ENCODE results near the gene AATF. TPM values are rescaled to one million over a fixed set of nuclear protein-coding genes. Genes with fewer than 3 reads are reported as not detected.

AATF gene
- total RNA-seq, 2 donors from 2014 or later = 27.3 to 45.7 TPM

DNA sequence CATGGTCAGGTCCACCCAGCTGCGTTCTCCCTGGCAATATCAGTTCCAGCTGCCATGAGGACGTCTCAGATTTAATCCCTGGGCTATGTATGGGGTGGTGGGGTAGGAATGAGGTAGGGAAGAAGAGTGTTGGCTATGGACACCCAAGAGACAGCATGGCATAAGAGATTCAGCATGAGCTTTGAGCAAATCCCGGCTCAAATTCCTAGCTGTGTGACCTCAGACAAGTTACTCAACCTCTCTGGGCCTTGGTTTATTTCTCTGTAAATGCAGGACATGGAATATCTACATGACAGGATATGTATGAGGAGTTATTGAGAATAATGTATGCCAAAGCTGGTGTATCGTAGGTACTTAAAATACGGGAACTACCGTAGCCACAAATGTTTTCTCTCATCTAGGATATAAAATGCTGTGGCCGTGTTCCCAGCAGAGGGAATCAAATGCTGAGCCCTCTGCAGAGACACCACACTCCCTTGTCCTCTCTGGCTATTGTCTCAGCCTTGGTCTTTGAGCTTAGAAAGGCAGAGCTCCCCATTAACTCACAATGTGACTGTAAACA is 29.3 kb upstream of the AATF start:
- TF ChIP-seq CTCF (IDR thresholded peaks at IDR 0.05) (no peak), POLR2AphosphoS5 (IDR thresholded peaks at IDR 0.05) (no peak), POLR2A (IDR thresholded peaks at IDR 0.05) (no peak)
- H3K4me3 ChIP-seq = no peak overlapping the region
- H3K4me1 ChIP-seq (replicated peaks) = no peaks in the 10 kb centered on the region
- no peak overlapping the region for H3K27ac ChIP-seq
- no peak for DNase-seq (ENCODE audit: low spot score)
- no peaks in the 10 kb centered on the region for H3K36me3 ChIP-seq
- peaks cover 5% of the 10 kb centered on the region for H3K27me3 ChIP-seq (replicated peaks; ENCODE audit: insufficient read depth)
- intact Hi-C loops (cut with DNase I) = no loop called here
- 72% methylated on average over 7 of the region's 7 CpGs for WGBS
- no peaks in the 10 kb centered on the region for H3K9me3 ChIP-seq

- Histone ChIP-seq H3K27ac (no peak overlapping the region), H3K36me3 (no peaks in the 10 kb centered on the region), H3K9me3 (no peaks in the 10 kb centered on the region), H3K4me1 (replicated peaks) (no peaks in the 10 kb centered on the region), H3K27me3 (replicated peaks; ENCODE audit: insufficient read depth) (peaks cover 5% of the 10 kb centered on the region), H3K4me3 (no peak overlapping the region)
- 32% methylated on average over 18 of the region's 18 CpGs for WGBS
- no peak for DNase-seq (ENCODE audit: low spot score)
- TF ChIP-seq POLR2AphosphoS5 (IDR thresholded peaks at IDR 0.05) = no peak
- no peak for TF ChIP-seq CTCF (IDR thresholded peaks at IDR 0.05)
- no peak for TF ChIP-seq POLR2A (IDR thresholded peaks at IDR 0.05)
- intact Hi-C loops (cut with DNase I) = no loop called here
Observed at GRCh38 chr17:36920032-36921005, 28.4 kb upstream of the AATF start.

DNA sequence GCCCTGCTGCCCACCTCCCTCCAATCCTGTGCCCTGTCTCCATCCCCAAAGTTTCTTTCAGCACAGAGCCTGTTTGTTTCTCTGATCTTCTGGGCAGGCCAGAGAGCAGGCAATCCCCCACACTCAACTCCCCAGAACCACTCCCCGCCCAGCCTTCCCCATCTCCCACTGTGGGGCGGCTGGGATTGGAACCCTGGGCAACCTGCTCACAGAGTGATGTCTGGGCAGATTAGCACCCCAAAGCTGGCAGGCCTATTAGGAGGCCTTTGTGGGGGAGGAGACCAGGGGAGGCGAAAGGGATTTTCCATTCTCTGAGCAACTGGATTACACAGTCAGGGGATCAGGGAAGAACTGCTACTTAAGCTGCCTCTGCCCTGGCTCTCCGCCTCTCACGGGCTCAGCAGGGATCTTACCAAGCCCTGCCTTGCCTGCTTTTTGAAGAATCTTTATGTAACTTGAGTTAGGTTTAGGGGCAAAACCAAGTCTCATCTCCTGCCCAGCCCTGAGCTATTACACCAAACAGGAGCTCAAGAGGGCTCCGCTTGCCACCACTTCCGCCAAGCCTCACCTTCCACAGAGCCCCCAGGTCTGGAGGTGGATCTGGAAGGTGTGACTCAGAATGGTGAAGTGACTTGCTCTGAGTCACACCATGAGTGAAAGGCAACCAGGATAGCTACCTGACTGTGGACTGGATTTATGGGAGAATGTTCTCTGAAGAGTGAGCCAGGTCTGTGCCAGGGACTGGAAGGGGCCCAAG is 27.5 kb upstream of the AATF start:
- H3K4me1 ChIP-seq (replicated peaks) = no peaks in the 10 kb centered on the region
- H3K27me3 ChIP-seq (replicated peaks; ENCODE audit: insufficient read depth) = peaks cover 5% of the 10 kb centered on the region
- H3K27ac ChIP-seq = no peak overlapping the region
- no peaks in the 10 kb centered on the region for H3K36me3 ChIP-seq
- 67% methylated on average over 7 of the region's 7 CpGs for WGBS
- intact Hi-C loops (cut with DNase I) = no loop called here
- H3K9me3 ChIP-seq = no peaks in the 10 kb centered on the region
- TF ChIP-seq POLR2AphosphoS5 (IDR thresholded peaks at IDR 0.05) (no peak), CTCF (IDR thresholded peaks at IDR 0.05) (no peak), POLR2A (IDR thresholded peaks at IDR 0.05) (no peak)
- H3K4me3 ChIP-seq = no peak overlapping the region
- no peak for DNase-seq (ENCODE audit: low spot score)

DNA sequence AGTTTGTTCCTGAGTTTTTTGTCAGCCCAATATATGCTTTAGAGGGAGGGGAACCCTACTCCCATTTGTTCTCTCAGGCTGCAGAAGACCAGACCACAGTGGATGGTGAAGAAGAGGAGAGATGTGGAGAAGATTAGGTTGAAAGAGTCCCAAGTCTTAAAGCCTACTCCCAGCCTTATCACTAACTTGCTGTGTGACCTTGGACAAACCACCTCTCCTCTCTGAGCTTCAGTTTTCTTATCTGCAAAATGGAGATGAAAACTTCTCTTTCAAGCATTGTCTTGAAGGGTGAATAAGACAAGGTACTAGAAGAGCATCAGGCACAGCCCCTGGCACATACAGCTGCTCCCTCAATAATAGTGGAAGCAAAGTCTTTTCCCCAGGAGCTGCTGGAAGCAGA is 26.6 kb upstream of the AATF start:
- Histone ChIP-seq H3K36me3 (no peaks in the 10 kb centered on the region), H3K4me3 (no peak overlapping the region), H3K27me3 (replicated peaks; ENCODE audit: insufficient read depth) (peaks cover 5% of the 10 kb centered on the region), H3K9me3 (no peaks in the 10 kb centered on the region), H3K27ac (no peak overlapping the region), H3K4me1 (replicated peaks) (no peaks in the 10 kb centered on the region)
- no peak for DNase-seq (ENCODE audit: low spot score)
- intact Hi-C loops (cut with DNase I) = no loop called here
- TF ChIP-seq POLR2AphosphoS5 (IDR thresholded peaks at IDR 0.05) (no peak), CTCF (IDR thresholded peaks at IDR 0.05) (no peak), POLR2A (IDR thresholded peaks at IDR 0.05) (no peak)

Measured in prostate gland (tissue), 2 donors.